Aortic smooth muscle cell (primary cell): Measurements from ENCODE around the gene NFIL3. TPM values are rescaled to one million over a fixed set of nuclear protein-coding genes. Genes with fewer than 3 reads are reported as not detected.

Experiments used
- total RNA-seq: library from RNA; depleted of rRNA; stranded (reverse); fragments of >200 nt; gene quantifications from 2 replicates; pipeline ENCODE4 v1.2.3, GENCODE V29; 2014

The NFIL3 gene, protein sequence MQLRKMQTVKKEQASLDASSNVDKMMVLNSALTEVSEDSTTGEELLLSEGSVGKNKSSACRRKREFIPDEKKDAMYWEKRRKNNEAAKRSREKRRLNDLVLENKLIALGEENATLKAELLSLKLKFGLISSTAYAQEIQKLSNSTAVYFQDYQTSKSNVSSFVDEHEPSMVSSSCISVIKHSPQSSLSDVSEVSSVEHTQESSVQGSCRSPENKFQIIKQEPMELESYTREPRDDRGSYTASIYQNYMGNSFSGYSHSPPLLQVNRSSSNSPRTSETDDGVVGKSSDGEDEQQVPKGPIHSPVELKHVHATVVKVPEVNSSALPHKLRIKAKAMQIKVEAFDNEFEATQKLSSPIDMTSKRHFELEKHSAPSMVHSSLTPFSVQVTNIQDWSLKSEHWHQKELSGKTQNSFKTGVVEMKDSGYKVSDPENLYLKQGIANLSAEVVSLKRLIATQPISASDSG
- total RNA-seq = 7.7 and 10.5 TPM in 2 replicates

DNA sequence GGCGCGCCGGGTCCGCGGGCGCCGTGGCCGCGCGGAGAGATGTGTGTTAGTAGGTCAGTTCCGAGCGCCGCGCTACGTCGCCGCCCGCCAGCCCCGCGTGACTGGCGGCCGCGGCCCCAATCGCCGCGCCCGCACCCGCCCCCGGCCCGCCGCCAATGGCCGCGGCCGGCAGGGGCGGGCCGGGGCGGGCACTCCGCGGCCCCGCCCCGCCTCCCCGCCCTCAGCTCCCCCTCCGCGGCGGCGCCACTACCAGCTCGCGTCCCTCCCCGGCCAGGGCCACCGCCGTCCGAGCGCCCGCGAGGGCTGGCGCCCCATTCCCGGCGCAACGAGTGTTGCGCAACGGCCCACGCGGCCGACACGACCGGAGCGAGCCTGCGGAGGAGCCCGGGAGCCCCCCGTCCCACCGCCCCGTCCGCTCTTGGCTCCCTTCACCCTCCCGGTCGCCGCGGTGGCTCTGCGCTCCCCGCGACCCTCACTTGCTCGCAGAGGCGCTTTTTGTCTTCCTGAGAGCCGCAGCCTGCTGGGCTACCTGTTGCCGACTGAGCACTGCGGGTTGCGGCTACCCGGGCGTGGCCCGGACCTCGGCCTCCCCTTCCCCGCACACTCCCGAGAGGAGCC is at the start of gene NFIL3:
Gene NFIL3, minus strand, starts transcription at position 48 of the 618 bp plus-strand sequence. CDS start 13,098 bp downstream, outside the sequence.

DNA sequence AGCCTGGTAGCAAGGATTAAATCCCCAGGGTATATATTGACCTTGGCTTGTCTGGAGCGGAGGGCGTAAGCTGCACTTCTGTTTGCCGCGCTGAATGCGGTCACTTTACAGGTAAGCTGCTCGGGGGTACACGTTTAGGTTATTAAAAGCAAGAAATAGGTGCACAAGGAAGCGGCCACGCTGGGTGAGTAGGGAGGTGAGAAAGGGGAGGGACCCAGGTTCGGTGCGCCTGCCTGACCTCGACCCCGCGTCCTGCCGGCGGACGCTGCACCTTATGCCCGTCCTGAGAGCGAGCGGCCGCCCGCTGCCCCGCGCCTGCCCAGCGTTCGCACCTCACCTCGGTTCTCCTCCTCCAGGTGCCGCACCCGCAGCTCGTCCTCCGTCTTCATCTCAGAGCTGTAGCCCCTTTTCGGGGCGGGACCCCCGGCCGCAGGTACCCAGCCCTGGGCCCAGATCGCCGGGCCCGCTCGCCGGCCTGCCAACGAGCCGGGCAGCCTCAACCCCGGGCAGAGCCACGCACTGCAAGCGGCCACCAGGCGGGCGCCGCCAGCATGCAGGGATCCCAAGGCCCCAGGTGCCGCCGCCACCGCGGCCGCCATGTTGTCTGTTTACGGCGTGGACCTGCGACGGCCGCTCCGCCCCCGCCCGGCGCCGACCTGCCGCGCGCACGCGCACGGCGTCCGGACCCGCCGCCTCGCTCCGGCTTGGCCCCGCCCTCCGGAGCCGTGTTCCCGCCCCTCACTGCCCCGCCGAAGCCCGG is 62.2 kb downstream of the NFIL3 start, which contains the start of gene AUH:
Gene AUH, minus strand, starts transcription at position 628 of the 760 bp plus-strand sequence. Its CDS starts 29 bp downstream, at position 599.

Other genes with a start within 250 kb of the NFIL3 start
- 21.8 and 22.9 TPM in 2 replicates for gene AUH, start 61.9 kb downstream of the NFIL3 start, total RNA-seq